Trophoblast cell (in vitro differentiated cells and primary cell): ENCODE data around the gene MEOX2.
A peak's percentile ranks its signal among the peaks of the same experiment; 100 is the strongest.

Experiments
- DNase-seq, 2 donors: peaks; one replicate each; pipeline ENCODE4 v3.0.0-alpha.2; 2016
- H2AFZ ChIP-seq: 2 replicates; pipeline ENCODE4 v1.6.1; 2013; ENCODE audit warnings: low read length, moderate library complexity, mild to moderate bottlenecking; ENCODE audit not compliant: insufficient read depth, poor library complexity
- H2AK5ac ChIP-seq: 2 replicates; pipeline ENCODE4 v1.6.1; 2013; ENCODE audit warnings: mild to moderate bottlenecking, low read length
- H2BK120ac ChIP-seq: 2 replicates; pipeline ENCODE4 v1.6.1; 2013; ENCODE audit warnings: low read length, mild to moderate bottlenecking, moderate library complexity; ENCODE audit not compliant: insufficient read depth, poor library complexity
- H2BK12ac ChIP-seq: 2 replicates; pipeline ENCODE4 v1.6.1; 2013; ENCODE audit warnings: mild to moderate bottlenecking, low read length, moderate library complexity
- H2BK5ac ChIP-seq: 2 replicates; pipeline ENCODE4 v1.6.1; 2013; ENCODE audit warnings: low read length, low read depth, moderate library complexity, mild to moderate bottlenecking; ENCODE audit not compliant: poor library complexity
- H3K14ac ChIP-seq: 2 replicates; pipeline ENCODE4 v1.6.1; 2013; ENCODE audit warnings: mild to moderate bottlenecking, low read length
- H3K18ac ChIP-seq: 2 replicates; pipeline ENCODE4 v1.6.1; 2013; ENCODE audit warnings: mild to moderate bottlenecking, low read length
- H3K23ac ChIP-seq: 2 replicates; pipeline ENCODE4 v1.6.1; 2013; ENCODE audit warnings: low read length
- H3K27ac ChIP-seq: 2 replicates; pipeline ENCODE4 v1.5.1; 2013; ENCODE audit warnings: low read depth, mild to moderate bottlenecking, inconsistent platforms, low read length, moderate library complexity
- H3K27me3 ChIP-seq: 2 replicates; pipeline ENCODE4 v1.6.1; 2013; ENCODE audit warnings: inconsistent platforms, mild to moderate bottlenecking, low read length, moderate library complexity; ENCODE audit not compliant: insufficient read depth
- H3K36me3 ChIP-seq, 2 experiments: 1 replicate in 1 of 2; 2 replicates in 1 of 2; pipeline ENCODE4 v1.6.1; 2013; ENCODE audit warnings: low read length in 2 of 2, mild to moderate bottlenecking in 2 of 2, moderate library complexity in 1 of 2; ENCODE audit not compliant: insufficient read depth in 2 of 2, control insufficient read depth in 1 of 2
- H3K4ac ChIP-seq: 2 replicates; pipeline ENCODE4 v1.6.1; 2013; ENCODE audit warnings: low read depth, mild to moderate bottlenecking, low read length, moderate library complexity
- H3K4me1 ChIP-seq, 2 experiments: 1 replicate in 1 of 2; 2 replicates in 1 of 2; pipeline ENCODE4 v1.6.1; 2013; ENCODE audit warnings: low read length in 2 of 2, mild to moderate bottlenecking in 2 of 2, moderate library complexity in 1 of 2; ENCODE audit not compliant: insufficient read depth in 2 of 2, control insufficient read depth in 1 of 2
- H3K4me2 ChIP-seq: 2 replicates; pipeline ENCODE4 v1.6.1; 2013; ENCODE audit warnings: inconsistent platforms, mild to moderate bottlenecking, low read length, moderate library complexity
- H3K4me3 ChIP-seq: 2 replicates; pipeline ENCODE4 v1.5.1; 2013; ENCODE audit warnings: mild to moderate bottlenecking, low read depth, low read length, inconsistent platforms
- H3K79me1 ChIP-seq: one replicate; pipeline ENCODE4 v1.6.1; 2013; ENCODE audit warnings: low read length
- H3K79me2 ChIP-seq: 2 replicates; pipeline ENCODE4 v1.6.1; 2013; ENCODE audit warnings: low read length, mild to moderate bottlenecking; ENCODE audit not compliant: control insufficient read depth, insufficient read depth, poor library complexity
- H3K9ac ChIP-seq: 2 replicates; pipeline ENCODE4 v1.6.1; 2013; ENCODE audit warnings: mild to moderate bottlenecking, low read length
- H3K9me3 ChIP-seq: 2 replicates; pipeline ENCODE4 v1.6.1; 2013; ENCODE audit warnings: low read depth, mild to moderate bottlenecking, control low read depth, inconsistent platforms, low read length; ENCODE audit not compliant: insufficient read depth
- H4K12ac ChIP-seq: 2 replicates; pipeline ENCODE4 v1.6.1; 2013; ENCODE audit warnings: low read depth, mild to moderate bottlenecking, low read length, moderate library complexity
- H4K8ac ChIP-seq: 2 replicates; pipeline ENCODE4 v1.6.1; 2013; ENCODE audit warnings: low read depth, mild to moderate bottlenecking, low read length, moderate library complexity
- H4K91ac ChIP-seq: one replicate; pipeline ENCODE4 v1.6.1; 2013; ENCODE audit warnings: low read depth, mild to moderate bottlenecking, low read length, moderate library complexity
- WGBS: extraction: QIAGEN DNeasy Blood & Tissue Kit; methylation state at CpG from one replicate; pipeline ENCODE4 v1.1.7; 2013; ENCODE audit warnings: missing lambda C conversion rate; ENCODE audit not compliant: insufficient read length, insufficient coverage; ENCODE audit errors: extremely low coverage; 5-methylcytosine and 5-hydroxymethylcytosine counted together

Gene MEOX2

DNA sequence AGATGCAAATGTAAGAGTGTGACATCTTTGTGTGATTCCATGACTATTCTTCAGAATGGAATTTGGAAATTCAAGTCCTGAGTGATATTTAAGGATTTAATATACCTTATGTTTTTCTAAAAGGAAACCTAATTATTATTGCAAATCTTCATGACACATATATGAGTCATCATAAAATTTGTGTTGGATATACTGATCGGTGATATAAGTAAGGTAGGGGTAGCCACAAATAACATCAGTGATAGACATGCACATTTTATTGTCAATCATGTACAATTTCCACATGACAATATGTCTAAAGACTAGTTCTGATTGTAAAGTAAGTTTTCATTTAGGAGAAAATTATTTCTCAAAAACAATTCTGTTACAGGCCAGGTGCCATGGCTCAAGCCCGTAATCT lies 65.0 kb downstream of the MEOX2 start:
- no peak overlapping the region for H3K4ac ChIP-seq
- no peak overlapping the region for H3K14ac ChIP-seq
- no peak overlapping the region for H3K9ac ChIP-seq
- no peak overlapping the region for H2BK12ac ChIP-seq
- no peaks in the 10 kb centered on the region for H3K36me3 ChIP-seq
- no peak overlapping the region for H2BK120ac ChIP-seq
- no peak overlapping the region for H3K27ac ChIP-seq
- no CpG with 5 or more reads among the region's 2 CpGs for WGBS
- no peak overlapping the region for H2AK5ac ChIP-seq
- no peaks in the 10 kb centered on the region for H3K27me3 ChIP-seq
- H3K4me3 ChIP-seq = no peak overlapping the region
- no peak overlapping the region for H4K8ac ChIP-seq
- no peak overlapping the region for H2BK5ac ChIP-seq
- H3K79me1 ChIP-seq = no peaks in the 10 kb centered on the region
- no peak overlapping the region for H2AFZ ChIP-seq
- no peak overlapping the region for H4K12ac ChIP-seq
- H3K18ac ChIP-seq = no peak overlapping the region
- H3K9me3 ChIP-seq = no peaks in the 10 kb centered on the region
- H3K4me1 ChIP-seq = no peaks in the 10 kb centered on the region
- H3K4me2 ChIP-seq = no peak overlapping the region
- H3K23ac ChIP-seq = no peak overlapping the region
- no peaks in the 10 kb centered on the region for H3K79me2 ChIP-seq
- no peak overlapping the region for H4K91ac ChIP-seq
- DNase-seq = no peak

DNA sequence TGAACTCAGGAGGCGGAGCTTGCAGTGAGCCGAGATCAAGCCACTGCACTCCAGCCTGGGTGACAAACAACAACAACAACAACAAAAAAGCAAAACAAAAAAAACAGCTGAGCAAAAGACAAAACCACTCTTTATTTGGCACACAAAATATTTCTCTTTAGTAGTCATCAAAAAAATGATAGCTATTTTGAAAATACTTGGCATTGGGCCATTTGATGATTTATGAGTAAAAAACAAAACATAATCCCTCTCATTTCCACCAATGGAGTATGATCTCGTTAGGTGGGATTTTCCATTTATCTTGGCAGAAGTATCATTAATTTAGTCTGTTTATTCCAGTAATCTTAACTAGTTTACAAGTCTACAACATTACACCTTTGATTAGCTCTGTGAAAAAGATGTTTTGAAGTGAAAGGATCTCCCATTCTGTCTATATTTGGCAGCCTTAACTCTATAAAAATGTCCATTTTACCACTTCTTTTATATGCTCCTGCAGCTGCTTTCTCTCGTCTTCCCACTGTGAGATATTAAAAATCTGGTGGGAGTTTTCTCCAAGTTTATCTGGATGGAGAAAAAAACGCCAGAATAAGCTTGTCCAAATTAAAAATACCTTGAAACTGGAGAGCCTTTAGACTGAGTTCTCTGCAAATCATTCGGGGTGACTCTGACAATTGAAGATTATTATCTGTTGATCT lies 65.8 kb downstream of the MEOX2 start:
- no peak overlapping the region for H3K18ac ChIP-seq
- no peak overlapping the region for H3K4ac ChIP-seq
- H3K4me1 ChIP-seq = no peaks in the 10 kb centered on the region
- H3K27ac ChIP-seq = no peak overlapping the region
- no peak overlapping the region for H2AFZ ChIP-seq
- no peak overlapping the region for H3K4me2 ChIP-seq
- H2BK12ac ChIP-seq = no peak overlapping the region
- no peak overlapping the region for H2BK5ac ChIP-seq
- no peaks in the 10 kb centered on the region for H3K9me3 ChIP-seq
- no peaks in the 10 kb centered on the region for H3K79me2 ChIP-seq
- H3K79me1 ChIP-seq = no peaks in the 10 kb centered on the region
- no peak overlapping the region for H2AK5ac ChIP-seq
- H3K9ac ChIP-seq = no peak overlapping the region
- H3K14ac ChIP-seq = no peak overlapping the region
- DNase-seq = peak in 1 of 2 donors; percentile 2
- H3K23ac ChIP-seq = no peak overlapping the region
- no peak overlapping the region for H4K12ac ChIP-seq
- no CpG with 5 or more reads among the region's 6 CpGs for WGBS
- H3K27me3 ChIP-seq = no peaks in the 10 kb centered on the region
- H3K4me3 ChIP-seq = no peak overlapping the region
- H3K36me3 ChIP-seq = no peaks in the 10 kb centered on the region
- no peak overlapping the region for H4K91ac ChIP-seq
- H2BK120ac ChIP-seq = no peak overlapping the region
- no peak overlapping the region for H4K8ac ChIP-seq

DNA sequence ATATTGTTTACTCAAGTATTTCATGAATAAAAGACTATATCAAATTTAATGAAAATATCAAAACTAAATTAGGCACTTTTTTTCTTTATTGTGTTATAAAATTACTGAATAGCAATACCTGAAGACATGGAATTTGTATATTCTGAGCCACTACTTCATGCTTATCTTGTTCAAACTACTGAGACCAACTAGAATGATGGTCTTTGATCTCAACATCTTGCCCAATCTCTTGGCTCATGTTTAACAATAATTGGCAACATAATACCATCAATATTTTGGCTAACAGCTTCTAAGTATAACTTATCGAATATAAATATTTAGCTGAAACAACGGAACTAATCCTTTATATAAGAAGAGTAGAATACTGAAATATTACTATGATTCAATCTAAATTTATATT lies 68.2 kb downstream of the MEOX2 start:
- H3K9me3 ChIP-seq = no peaks in the 10 kb centered on the region
- WGBS = no CpG with 5 or more reads among the region's 2 CpGs

DNA sequence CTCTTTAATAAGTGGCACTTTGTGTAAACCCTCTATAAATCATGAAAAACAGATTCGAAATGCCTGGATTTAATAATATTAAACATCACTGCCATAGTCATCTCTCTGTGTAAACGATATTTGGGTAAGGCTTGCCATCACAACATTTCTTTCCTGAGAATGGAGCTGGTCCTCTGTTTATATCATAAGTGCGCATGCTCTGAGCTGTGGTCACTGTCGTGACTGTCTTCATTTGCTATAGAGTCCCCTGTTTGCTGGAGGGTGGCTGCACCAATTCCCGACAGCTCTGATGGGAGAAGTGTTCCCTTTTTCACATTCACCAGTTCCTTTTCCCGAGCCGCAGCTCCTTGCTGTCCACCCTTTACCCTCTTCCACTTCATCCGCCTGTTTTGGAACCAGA lies 74.3 kb downstream of the MEOX2 start:
- WGBS = no CpG with 5 or more reads among the region's 8 CpGs
- no peak overlapping the region for H2AK5ac ChIP-seq
- no peaks in the 10 kb centered on the region for H3K4me1 ChIP-seq
- H3K9ac ChIP-seq = no peak overlapping the region
- no peaks in the 10 kb centered on the region for H3K79me2 ChIP-seq
- no peak for DNase-seq
- H2AFZ ChIP-seq = no peak overlapping the region
- H3K18ac ChIP-seq = no peak overlapping the region
- no peak overlapping the region for H3K4me3 ChIP-seq
- H4K12ac ChIP-seq = no peak overlapping the region
- H4K8ac ChIP-seq = no peak overlapping the region
- no peak overlapping the region for H4K91ac ChIP-seq
- no peaks in the 10 kb centered on the region for H3K27me3 ChIP-seq
- H3K9me3 ChIP-seq = no peaks in the 10 kb centered on the region
- H3K36me3 ChIP-seq = no peaks in the 10 kb centered on the region
- no peak overlapping the region for H3K27ac ChIP-seq
- H3K23ac ChIP-seq = no peak overlapping the region
- no peak overlapping the region for H3K4ac ChIP-seq
- H3K14ac ChIP-seq = no peak overlapping the region
- no peak overlapping the region for H2BK12ac ChIP-seq
- H2BK5ac ChIP-seq = no peak overlapping the region
- no peak overlapping the region for H2BK120ac ChIP-seq
- no peak overlapping the region for H3K4me2 ChIP-seq
- H3K79me1 ChIP-seq = no peaks in the 10 kb centered on the region

More for the DNA sequence above, 68.2 kb downstream of the MEOX2 start:
- H3K23ac ChIP-seq = no peak overlapping the region
- no peak overlapping the region for H3K4me2 ChIP-seq
- H4K91ac ChIP-seq = no peak overlapping the region
- no peak overlapping the region for H3K18ac ChIP-seq
- H3K27ac ChIP-seq = no peak overlapping the region
- H4K8ac ChIP-seq = no peak overlapping the region
- no peak overlapping the region for H3K14ac ChIP-seq
- H2BK5ac ChIP-seq = no peak overlapping the region
- H2AFZ ChIP-seq = no peak overlapping the region
- H3K4me3 ChIP-seq = no peak overlapping the region
- no peak overlapping the region for H2AK5ac ChIP-seq
- no peaks in the 10 kb centered on the region for H3K4me1 ChIP-seq
- H3K36me3 ChIP-seq = no peaks in the 10 kb centered on the region
- H3K4ac ChIP-seq = no peak overlapping the region
- no peak for DNase-seq
- no peak overlapping the region for H3K9ac ChIP-seq
- H3K27me3 ChIP-seq = no peaks in the 10 kb centered on the region
- no peaks in the 10 kb centered on the region for H3K79me2 ChIP-seq
- no peak overlapping the region for H2BK12ac ChIP-seq
- H3K79me1 ChIP-seq = no peaks in the 10 kb centered on the region
- no peak overlapping the region for H4K12ac ChIP-seq
- no peak overlapping the region for H2BK120ac ChIP-seq
